M059J (cell line): ENCODE results near the gene KLHL10. TPM values are rescaled to one million over a fixed set of nuclear protein-coding genes. Genes with fewer than 3 reads are reported as not detected.

ENCODE experiments used
- DNase-seq: peaks from one replicate; pipeline ENCODE4 v3.0.0-alpha.2; 2012; ENCODE audit warnings: low read depth
- total RNA-seq: library from RNA; depleted of rRNA; stranded (reverse); fragments of >200 nt; shearing (Covaris generic); gene quantifications from 2 replicates; pipeline ENCODE4 v1.2.3, GENCODE V29; 2014; rRNA removed

The KLHL10 gene
- not detected in 2 replicates for total RNA-seq

DNA sequence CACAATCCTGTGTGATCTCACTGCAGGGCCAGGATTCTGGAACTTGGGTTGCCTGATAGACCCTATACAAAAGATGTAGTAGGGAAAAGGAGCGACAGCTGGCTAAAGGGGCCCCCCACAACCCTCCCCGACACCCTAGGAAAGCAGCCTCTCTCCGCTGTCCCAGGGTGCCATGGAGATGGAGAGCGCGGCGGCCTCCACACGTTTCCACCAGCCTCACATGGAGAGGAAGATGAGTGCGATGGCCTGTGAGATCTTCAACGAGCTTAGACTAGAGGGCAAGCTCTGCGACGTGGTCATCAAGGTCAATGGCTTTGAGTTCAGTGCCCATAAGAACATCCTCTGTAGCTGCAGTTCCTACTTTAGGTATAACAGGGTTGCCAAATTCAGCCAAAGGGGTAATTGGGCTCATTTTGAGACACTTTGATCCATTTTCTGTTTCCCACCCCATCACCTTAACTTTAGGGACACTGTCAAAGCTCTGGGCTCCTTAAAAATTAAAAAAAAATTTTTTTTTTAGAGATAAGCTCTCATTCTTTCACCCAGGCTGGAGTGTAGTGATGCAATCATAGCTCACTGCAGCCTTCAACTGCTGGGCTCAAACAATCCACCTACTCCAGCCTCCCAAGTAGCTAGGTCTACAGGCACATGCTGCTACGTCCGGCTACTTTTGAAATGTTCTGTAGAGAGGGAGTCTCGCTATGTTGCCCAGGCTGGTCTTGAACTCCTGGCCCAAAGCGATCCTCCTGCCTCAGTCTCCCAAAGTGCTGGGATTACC lies at the start of gene KLHL10:
TSS of gene KLHL10 (plus strand) at position 65 of the 778 bp plus-strand sequence. CDS start at position 173, 108 bp downstream.
- DNase-seq: no peak

DNA sequence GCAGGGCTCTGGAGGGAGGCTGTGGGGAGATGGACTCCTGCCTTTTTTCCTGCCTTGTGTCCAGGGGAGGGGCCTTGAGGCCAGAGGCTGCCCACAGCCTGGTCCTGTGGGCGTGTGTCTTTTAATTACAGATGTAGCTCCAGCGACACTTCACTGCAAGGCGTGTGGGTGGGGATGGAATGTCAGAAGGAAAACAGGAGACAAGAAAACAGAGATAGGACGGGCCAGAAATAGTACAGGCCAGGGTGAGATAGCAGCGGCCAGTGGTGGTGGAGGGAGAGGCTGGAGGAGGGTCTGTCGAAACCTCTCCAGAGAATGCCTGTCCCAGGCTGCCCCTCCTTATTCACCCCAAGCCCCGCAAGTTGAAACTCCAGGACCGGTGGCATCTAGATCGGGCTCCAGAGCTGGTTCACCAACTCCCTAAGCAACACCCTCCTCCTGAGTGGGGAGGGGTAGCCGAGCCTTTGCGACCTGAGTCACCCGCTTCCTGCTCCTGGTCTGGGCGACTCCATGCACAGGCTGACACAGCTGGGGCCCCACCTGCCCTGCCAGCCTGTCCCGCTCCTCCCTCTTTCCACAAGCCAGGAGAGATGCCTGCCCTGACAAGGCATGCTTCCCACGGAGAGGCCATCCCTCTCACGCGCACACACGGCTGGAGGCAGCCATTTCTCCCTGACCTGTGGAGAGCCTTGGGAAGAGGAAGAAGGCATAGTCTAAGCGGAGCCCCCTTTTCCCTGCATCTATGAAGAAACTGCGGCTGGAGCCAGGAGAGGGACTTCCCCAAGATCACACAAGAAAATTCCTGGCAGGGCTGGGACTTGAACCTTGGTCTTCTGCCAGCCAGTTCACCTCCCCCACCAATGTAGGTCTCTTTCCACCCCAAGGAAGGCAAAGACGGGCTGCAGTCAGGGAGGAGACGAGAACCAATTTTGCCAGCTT lies 44.5 kb upstream of the KLHL10 start:
- DNase-seq: peak; percentile 91

DNA sequence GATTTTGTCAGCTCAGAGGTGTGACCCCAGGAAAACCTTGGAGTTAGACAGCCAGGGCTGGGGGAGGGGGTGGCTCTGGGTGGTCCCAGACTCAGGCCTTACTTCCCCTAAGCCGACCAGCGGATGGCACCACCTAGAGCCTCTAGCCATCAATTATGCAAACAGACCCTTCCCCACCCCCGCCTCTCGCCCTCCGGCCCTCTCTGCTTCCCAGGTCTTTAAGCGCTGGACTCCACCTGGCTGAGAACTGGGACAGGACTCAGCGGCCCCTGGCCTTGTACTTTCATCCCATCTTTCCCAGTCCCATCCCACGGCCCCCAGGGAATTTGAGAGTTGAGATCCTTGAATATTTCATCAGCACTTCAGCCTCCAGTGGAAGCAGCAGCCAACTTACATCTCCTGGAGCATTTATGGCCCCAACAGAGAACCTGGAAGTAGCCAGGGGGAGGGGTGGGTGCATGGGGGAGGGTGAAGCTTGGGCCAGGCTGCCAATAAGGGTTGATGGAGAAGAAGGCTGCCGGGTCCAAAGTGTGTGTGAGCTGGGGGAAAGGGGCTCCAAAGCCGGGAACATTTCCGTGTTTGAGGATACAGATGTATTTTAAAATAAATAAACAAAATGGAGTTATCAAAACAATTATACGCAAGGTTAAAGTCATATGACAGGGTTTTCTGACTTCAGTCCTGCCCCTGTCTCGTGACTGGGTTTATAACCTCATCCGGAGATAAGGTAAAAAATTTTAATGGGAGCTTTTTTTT lies 43.7 kb upstream of the KLHL10 start:
- peak; percentile 15 for DNase-seq

DNA sequence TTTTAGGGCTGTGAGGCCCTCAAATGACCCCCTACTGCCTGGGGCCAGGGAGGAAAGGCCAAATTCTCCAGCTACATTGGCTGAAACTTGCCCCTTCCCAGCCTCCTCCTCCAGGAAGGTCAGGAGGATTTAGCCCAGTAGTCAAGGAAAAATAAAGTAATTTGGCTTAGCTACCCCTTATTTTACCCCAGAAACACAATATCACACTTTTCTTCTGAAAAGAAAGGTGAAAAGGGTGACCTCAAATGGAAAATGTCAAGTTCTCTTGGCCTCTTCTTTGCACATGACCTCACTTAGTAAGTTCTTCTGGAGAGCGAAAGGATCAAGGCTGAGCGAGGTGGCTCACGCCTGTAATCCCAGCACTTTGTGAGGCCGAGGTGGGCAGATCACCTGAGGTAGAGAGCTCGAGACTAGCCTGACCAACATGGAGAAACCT lies 43.1 kb upstream of the KLHL10 start:
- DNase-seq: no peak

DNA sequence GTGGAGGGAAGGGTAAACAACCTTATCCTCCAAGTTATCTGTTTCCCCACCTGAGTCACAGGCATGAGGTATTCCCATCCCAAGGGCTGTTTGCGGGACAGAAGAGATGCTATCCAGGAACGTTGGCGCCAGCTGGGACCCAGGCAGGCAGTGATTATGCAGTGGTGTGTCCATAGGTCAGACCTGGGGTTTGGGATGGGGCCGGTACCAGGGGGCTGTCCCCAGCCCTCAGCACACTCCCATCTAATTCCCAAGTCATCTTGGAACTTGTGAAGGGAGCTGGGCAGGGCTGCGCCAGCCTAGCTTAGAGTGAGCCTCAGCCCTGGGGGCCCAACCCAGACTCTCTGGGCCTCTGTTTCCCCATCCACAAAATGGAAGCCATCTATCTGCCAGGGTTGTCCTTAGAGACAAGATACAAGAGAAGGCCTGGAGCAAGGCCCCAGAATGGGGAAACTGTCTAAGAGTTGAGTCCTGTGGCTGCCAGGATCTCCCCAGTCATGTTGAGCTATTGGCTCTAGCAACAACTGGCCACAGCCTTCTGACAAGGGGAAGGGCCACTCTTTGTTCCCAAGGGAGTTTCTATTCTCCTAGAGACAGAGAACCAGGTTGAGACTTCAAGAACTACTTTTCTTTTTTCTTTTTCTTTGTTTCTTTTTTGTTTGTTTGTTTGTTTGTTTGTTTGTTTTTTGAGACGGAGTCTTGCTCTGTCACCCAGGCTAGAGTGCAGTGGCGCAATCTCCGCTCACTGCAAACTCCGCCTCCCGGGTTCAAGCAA lies 41.3 kb upstream of the KLHL10 start:
- DNase-seq: peak; percentile 22

DNA sequence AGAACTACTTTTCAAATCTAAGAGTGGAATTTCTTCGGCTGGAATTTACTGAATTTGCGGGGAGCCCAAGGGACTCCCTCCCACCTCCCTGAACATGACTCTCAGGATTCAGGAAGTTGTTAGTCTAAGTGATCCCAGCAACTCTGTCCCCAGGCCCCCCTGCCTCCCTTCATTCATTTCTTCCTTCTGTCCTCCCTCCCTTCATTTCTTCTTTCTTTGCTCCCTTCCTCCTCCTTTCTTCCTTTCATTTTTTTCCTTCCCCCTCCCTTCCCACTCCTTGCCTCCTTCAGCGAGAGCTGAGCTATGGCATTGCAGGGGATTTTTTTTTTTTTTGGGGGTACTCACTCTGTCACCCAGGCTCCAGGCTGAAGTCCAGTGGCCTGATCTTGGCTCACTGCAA lies 40.2 kb upstream of the KLHL10 start:
- no peak for DNase-seq

DNA sequence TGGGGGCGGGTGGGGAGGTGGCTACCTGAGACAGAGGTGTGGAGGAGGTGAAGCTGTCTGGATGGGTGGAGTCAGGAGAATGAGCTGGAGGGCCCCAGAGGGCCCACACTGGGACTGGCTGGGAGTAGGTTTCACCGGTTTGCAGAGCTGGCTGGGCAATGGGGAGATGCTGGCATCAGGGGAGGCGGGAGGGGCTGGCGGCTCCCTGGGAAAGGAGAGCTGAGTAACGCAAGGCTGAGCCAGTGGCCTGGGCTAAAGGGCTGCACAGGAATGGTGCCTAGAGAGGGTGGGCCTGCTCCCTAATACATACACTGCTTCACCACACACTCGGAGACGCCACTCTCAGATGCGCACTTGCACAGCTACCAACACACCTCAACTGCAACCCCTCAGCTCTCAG lies 38.3 kb upstream of the KLHL10 start:
- DNase-seq: no peak

DNA sequence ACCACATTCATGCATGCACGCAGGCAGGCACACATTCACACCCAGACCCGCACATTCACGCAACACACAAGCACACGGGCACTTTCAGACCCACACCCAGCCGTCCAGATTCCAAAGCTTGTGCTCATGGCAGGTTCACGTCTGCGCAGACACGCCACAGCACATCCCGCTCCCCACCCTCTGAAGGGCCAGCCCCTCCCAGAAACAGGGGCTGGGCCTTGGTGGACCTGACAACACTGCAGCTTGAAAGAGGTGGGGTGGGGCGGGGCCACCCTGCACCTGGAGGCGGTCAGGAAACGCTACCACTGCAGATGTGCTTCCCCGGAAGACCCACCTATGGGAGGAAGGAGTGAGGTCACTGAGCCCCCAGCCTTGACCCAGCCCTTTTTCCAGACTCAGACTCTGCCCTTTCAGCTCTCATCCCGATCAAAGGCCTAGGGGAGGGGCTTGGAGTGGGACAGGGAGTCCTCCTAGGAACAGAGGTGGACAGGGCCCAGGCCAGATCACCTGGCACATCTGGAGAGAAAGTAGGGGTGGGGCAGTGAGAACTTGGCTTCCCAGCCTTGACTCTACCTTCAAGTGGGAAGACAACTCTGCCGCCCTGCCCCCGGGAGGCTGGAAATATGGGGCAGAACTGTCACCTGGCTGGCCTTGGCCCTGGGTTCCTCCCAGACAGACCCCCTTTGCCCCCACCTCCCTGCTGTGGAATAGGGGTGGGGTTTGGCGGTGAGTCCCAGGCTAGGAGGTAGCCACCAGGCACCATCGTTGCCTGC lies 36.8 kb upstream of the KLHL10 start:
- DNase-seq: no peak

DNA sequence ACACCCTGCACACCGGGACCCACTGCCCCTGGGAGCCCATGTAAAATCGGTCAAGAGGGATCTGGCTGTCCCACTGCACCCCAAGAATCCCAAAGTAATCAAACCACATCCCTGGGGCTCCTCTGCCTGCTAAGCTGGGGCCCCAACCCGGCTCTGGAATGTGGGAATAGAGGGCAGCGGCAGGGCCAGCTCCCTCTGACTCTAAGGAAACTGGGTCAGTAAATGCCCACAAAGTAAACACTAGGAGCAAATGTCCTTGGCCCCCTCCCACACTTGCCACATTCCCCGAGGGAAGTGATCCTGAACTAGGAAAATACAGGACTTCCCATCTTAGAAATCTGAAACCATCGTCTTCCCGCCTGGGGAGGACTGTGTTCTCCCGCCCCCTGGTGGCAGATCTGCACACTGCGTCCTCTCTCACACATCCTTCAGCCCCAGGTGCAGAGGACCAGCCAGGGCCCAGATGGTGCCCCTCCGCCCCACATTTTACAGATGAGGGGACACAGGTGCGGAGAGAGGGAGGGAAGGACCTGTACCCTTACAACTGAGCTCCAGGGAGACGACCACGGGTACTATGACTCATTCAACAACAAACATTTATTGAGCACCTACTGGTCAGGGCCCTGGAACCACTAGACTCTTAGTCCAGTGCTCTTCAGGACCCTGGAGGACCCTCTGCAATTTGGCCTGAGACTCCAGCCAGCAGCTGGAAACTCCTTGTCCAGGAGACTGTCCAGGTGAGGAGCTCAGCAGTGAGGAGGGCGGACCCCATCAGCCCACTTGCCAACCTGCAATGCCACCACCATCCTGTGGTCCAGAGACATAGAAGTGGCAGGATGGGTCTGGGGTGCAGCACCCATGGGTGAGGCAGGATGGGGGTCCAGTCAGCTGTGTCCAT lies 36.0 kb upstream of the KLHL10 start:
- DNase-seq: peak; percentile 75

DNA sequence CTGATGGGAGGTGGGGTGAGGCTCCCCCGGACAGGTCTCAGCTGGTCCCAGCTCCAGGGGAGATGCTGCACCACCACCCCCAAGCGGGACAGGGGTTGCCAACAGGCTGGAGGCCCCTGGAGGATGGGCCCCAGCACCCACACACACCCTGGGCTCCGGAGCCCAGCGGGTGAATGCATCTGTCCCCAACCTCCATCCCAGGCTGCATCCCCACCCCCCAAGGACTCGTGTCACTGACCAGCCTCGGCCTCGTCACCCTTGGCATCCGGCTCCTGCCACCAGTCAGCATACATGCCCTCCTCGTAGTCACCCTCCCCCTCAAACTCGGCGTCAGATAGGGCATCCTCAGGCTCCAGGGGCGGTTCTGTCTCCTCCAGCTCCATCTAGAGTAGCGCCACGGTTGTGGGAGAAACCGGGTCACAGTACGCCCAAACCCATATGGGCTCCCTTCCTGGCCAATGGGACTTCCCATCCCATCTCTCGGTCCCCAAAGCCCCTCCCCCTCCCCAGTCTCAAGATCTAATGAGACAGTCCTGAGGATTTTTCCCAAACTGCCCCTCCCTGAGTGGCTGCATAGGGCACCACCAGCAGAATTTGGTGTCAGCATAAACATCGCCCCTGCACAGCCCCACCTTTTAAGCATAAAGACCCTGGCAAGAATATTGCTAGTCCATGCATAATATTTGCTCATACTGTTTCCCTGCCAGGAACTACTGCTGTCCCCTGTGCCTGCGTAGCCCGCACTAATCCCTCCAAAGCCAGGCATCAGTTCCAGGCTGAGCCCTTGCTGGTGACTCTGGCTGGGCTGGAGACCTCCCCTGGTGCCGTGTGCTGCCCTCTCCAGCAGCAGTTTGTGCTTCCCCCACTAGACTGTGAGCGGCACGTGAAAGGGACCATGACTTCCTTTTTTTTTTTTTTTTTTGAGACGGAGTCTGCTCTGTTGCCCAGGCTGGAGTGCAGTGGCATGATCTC lies 34.3 kb upstream of the KLHL10 start:
- DNase-seq: no peak

DNA sequence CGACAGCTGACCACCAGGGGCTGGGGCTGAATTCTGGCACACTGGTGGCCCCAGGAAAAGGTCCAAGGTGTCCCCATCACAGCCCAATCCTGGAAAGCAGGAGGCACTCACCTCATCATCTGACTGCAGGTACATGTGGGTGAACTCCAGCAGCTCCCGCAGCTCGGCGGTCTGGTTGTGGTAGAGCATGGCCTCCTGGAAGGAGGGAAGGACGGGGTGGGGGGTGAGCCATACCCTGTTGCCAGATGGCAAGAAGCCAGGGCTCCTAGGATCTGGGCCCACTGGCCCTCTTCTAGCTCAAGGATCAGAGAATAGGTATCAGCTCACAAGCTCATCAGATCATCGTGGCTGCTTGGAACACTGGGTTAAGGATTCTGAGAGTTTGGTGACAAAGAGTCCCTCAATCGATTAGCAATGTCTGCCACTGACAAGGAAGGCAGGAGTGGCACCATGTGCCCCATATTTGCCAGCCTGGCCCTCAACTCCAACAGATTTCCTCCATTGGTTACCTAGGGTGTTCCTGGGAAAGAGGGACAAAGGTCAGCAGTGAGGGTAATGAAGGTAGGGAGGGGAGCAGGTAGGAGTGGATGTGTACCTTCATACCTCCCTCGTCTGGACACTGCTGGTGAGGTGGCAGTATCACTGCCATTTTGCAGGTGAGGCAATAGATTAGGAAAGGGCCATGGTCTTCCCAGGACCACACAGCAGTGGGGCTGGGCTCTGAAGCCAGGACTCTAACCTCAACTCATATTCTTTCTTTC lies 30.8 kb upstream of the KLHL10 start:
- DNase-seq: no peak

DNA sequence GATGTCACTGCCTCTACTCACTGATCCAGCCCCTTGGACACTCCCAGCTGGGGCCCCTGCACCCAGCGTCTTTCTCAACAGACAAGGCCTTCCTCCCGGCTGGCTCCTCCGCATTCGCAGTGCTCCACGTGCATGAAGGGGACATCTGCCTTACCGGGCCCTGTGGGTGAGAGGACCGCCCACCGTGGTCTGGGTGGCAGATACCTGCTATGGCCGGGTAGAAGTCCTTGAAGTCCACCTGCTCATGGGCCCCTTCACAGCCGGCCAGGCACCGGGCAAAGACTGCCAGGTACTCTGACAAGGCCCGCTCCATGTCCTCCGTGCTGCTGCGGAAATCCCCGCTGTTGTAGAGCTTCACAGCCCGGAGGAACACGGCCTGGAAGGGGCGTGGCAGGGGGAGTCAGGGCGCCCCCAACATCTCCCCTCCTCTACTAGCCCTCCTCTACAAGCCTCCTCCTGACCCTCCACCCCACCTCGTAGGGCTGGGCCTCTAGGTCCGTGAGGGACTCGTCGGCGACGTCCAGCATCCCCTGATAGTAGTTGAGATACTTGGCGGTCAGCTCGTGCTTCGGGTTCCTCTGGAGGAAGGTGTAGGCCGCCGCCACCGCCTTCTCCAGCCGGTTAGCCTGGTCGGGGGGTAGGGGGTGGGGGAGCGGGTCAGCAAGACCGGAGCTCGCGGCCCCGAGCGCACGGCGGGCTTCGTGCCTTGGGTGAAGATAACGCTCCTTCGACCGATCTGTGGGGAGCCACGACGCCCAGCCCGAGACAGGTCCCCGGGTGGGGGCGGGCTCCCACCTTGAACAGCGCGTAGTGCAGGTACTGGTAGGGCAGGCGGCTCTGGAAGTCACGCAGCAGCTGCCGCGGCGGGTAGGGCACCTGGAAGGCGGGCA lies 26.7 kb upstream of the KLHL10 start:
- DNase-seq: no peak

DNA sequence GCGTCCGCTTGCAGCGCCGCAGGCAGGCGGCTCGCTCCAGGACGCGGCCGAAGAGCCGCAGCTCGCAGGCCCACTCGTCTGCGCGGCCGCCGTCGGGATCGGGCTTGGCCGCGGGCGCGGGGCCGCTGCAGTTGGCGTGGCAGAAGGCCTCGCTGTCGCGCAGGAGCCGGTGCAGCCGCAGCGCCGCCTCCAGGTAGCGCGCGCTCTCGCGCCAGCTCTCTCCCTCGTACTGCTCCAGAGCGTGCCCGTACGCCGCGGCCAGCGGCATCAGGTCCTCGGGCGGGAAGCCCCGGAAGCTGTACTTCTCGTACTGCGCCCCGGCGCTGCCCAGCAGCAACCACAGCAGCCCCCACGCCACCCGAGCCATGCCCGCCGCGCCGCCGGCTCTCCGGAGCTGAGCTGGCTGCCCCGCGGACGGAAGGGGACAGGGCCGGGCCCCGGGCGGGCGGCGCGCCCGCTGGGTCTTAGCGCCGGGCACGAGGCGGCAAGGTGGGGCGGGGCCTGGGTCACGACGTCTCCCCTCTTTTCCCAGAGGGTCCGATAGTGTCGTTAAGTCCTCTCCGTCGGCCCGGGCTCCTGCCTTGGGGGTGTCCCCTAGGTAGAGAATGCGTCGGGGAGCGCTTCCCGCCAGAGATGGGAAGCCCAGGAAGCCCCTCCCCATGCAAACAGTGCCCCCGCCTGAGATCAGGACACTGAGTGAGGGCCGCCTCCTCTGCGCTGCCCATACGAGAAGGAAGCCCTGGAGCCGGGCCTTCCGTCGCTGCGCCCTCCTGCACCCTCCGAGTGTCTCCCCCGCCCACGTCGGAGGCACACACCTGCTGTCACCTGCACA lies 25.9 kb upstream of the KLHL10 start, which contains the start of gene P3H4:
TSS of gene P3H4 (minus strand) at position 401 of the 832 bp plus-strand sequence. CDS start at position 367, 34 bp downstream.
- peak; percentile 72 for DNase-seq

DNA sequence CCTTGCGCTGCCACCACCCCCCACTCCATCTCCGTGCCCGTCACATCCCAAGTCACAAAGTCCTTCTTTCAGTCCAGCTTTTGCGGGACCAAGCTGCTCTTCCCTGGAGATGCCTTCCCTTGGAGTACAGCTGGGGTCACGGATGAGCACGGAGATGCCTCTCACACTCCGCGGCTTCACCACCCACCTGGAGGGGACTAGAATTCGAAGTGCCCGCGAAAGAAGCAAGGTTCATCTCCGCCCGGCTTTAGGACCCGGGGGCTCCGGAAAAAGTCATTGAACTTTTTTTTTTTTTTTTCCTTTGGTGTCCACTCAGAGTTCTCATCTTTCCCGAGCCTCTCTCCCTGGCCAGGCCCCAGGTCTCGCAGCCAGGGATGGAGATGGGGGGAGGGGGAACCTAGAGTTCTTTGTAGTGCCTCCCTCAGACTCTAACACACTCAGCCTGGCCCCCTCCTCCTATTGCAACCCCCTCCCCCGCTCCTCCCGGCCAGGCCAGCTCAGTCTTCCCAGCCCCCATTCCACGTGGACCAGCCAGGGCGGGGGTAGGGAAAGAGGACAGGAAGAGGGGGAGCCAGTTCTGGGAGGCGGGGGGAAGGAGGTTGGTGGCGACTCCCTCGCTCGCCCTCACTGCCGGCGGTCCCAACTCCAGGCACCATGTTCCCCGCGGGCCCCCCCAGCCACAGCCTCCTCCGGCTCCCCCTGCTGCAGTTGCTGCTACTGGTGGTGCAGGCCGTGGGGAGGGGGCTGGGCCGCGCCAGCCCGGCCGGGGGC lies 25.1 kb upstream of the KLHL10 start, which contains the start of gene FKBP10:
TSS of gene FKBP10 (plus strand) at position 624 of the 771 bp plus-strand sequence. CDS start at position 655, 31 bp downstream.
- DNase-seq: peak; percentile 88
